GM10847 (cell line): Measurements from ENCODE around the gene EDN1.

Experiments used
- POLR2A ChIP-seq: IDR thresholded peaks from 2 replicates; pipeline ENCODE4 v1.6.1; 2011; ENCODE audit not compliant: insufficient read length; ENCODE audit errors: extremely low read depth

EDN1 gene

DNA sequence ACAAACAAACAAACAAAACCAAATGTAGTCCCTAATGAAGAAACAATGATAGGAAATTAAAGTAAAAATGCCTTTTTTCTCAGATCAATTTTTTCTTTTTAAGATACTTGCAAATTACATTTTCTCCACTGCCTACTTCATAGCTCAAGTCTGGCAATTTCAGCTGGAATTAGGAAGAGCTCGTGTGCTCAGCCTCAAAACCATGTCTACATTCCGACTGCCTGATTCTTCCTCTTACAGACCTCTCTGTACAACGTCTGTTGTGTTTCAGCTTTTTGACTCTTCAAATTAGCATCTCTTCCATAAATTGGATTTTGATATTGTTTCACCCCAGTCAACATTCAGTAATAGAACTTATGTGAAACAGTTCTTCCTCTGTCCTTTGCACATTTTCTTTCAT, 9.3 kb upstream of the EDN1 start:
- no peak for TF ChIP-seq POLR2A

DNA sequence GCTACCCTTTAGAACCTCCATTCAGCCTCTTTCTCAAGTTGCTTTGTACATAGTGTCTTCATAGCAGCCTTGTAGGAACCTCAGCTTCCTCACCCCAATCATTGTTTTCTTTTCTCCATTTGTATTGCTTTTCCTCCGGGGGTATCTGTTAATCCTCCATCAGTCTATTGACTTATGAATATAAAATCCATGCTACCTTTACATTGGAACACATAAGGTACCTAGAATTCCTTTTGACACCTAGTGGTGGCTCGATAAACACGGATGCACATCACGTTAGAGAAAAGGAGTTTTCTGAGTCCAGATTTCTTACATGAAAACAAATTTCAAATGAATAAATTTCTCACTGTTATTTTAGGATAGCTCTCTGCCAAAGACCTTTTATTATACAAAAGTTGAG, 6.3 kb upstream of the EDN1 start:
- no peak for TF ChIP-seq POLR2A

DNA sequence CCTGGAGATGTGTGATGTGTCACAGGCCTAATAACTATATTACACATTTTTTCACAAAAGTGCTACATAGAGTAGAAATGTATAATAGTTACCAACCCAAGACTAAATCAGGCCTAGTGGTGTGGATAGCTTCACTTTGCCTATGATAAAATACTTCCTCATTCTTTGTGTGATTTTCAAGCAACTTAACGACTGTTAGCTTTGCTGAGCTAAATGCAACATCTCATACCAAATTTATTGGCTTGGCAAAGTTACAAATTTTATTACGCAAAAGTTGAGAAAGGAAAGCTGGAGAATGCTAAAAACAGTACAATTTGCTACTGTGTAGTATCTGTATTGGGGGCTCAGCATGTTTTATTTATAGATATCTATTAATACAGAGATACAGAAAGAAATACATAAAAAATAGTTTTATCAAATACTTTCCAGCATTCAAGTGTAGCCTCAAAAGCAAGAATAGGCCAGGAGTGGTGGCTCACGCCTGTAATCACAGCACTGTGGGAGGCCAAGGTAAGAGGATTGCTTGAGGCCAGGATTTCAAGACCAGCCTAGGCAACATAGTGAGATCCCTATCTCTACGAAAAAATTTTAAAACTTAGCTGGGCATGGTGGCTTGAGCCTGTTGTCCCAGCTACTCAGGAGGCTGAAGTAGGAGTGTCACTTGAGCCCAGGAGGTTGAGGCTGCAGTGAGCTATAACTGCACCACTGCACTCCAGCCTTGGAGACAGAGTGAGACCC, 3.6 kb upstream of the EDN1 start:
- no peak for TF ChIP-seq POLR2A

DNA sequence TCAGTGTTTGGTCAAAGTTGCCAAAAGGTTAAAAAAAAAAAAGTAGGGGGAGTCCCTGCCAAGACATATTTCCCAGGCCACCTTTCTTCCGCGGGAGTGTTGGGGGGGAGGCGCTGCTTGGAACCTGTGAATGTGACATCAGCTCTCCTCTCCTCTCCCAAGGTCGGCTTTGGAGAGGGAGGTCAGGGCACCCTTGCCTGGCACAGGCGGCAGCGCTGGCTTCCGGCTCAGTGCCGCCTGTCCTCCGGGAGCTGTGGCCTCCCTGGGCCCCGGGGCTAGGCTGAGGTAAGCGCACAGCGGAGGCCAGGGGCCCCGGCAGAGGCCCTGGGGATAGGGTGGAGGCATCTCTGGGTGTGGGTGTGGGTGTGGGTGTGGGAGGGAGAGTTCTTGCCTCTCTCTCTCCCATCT, 1.9 kb upstream of the EDN1 start:
- TF ChIP-seq POLR2A, result no peak

DNA sequence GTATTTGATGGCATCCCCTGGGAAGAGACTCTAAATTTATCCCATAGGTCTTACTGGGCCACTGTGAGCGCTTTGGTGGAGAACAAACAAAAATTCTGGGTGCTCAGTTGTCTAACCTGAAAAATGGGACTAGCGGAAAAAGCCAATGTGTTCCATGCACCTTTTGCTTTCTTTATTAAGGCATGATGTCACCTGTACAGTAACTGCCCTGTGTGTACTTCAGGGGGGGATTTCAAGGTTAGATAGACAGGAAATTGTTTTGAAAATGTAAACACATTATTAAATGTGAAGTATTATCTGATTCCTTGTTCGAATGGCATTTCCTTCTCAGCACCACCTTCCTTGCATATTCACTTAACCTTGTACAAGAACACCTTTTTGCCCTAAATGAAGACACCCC, 1.2 kb upstream of the EDN1 start:
- no peak for TF ChIP-seq POLR2A

DNA sequence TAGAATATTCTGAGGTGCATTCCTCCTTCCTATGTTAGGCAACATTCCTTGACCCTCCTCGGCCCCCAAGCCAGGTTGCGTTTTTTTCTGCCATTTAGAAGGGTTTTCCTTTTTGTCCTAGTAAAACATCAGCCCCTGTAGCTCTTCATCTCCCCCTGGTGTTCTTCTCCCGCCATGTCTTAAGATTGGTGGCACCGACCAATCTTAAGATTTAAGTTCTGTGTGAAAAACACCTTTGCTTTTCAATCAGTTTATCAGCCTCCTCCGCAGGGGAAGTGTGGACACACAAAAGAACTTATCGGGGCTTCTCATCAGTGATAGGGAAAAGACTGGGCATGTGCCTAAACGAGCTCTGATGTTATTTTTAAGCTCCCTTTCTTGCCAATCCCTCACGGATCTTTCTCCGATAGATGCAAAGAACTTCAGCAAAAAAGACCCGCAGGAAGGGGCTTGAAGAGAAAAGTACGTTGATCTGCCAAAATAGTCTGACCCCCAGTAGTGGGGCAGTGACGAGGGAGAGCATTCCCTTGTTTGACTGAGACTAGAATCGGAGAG, 719 bp upstream of the EDN1 start:
- TF ChIP-seq POLR2A, result no peak

DNA sequence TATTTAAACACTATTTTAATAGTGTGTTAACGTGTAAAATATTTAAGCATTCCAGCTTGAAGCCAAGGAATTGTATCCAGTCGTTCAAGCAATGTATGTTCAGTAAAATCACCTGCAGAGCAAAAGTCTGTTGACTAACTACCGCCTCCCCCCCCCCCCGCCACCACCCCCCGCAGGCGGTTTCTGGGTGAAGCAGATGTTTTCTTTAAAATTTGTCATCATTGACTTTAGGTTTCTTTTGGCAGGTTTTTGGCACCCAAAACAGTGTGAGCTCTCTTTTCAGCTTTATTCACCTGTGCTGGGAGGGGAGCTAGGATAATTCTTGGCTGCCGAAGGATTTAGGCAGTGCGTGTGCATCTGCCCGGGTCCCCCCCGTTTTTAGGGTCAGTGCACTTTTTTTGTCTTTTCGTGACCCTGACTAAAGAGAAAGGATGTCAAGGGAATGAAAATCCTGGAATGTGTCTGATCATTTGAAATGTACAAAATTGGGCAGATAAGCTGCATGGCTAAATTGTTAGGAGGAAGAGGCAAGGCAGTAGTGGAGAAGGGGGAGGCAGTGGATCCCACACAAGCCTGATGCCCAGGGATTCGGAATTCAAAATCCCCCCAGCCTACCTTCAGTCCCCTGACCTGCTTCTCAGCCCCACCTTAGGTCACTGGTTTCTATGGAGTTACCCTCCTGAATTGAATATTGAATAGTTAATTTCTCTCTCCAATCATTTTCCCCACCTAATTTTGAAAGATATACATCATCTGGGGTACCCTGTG, 1.1 kb downstream of the EDN1 start:
- TF ChIP-seq POLR2A, result no peak

DNA sequence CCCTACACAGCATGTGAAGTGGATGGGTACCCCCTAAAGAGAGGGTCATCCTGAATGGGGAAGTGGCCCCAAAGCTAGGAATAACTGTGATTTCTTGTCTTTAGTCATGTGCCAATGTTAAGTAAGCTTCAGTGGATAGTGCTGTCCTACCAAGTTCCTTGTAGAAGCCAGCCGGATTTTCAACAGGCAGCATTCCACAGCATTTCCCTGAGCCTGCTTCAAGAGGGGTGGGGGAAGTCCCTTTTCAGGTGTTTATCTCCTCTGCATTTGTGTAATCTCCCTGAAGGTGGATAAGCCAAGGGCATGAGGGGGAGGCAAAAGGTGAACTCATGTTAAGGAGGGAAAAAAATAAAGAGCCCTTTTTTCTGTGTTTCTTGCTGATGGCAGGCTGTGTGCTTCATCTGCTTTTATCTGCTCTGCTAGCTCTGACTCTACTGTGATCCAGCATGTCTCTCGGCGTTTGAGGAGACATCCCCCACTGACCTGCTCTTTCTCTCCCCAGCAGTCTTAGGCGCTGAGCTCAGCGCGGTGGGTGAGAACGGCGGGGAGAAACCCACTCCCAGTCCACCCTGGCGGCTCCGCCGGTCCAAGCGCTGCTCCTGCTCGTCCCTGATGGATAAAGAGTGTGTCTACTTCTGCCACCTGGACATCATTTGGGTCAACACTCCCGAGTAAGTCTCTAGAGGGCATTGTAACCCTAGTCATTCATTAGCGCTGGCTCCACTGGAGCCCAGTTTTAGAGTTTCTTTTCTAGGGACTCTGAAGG, 1.9 kb downstream of the EDN1 start:
- TF ChIP-seq POLR2A, result no peak

DNA sequence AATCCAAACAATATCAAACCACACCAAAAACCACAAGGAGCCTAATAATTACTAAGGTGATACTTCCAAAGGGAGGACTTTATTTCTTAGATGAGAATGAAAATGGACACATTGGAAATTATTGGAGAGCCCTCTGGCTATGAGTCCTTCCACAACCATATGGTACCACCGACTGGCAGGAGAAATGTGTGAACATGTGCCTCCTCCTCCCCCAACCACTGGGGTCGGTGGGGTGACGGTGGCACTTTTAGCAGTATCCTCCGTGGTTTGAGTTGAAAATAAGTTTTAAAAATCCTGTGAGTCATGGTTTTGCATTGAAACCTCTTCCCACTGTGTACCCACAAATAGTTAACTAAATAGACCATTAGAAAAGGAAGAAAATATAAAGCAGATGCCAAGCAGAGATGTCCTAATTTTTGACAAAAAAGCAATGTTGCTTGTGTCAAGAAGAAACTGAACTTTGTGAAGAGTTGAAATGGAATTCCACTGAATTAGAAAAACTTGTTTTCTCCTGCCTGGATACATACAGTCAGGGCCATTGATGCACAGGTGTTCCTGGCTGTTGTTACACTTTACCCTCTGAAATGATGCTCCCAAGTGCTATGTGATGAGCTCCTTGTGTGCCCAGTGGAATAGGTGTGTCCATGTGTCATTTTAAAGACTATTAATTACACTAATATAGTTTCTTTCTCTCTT, 3.2 kb downstream of the EDN1 start:
- TF ChIP-seq POLR2A, result no peak

DNA sequence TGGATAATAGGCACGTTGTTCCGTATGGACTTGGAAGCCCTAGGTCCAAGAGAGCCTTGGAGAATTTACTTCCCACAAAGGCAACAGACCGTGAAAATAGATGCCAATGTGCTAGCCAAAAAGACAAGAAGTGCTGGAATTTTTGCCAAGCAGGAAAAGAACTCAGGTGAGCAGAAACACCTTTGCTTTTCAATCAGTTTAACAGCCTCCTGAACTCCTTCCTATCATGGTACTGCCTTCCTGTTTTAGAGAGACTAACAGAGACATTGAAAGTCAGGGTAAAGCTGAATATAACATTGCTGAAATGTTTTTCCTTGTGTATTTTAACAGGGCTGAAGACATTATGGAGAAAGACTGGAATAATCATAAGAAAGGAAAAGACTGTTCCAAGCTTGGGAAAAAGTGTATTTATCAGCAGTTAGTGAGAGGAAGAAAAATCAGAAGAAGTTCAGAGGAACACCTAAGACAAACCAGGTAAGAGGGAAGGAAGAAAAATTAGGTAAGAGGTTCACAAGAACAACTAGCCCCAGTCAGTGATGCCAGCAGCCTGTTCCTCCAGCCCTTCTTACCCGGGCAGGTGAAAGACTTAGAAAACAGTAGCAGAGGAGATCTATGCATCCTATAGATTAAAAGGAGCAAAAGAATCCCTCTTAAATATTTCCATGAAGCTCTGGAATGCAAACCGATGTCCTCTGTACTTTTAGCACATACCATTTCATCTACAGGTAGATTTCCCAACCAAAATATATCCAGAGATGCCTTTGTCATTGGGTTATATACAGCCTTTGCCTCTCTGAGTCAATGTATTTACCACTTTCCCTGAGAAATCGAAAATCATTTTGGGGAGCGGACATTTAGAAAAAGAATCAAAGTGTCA, 4.0 kb downstream of the EDN1 start:
- no peak for TF ChIP-seq POLR2A

DNA sequence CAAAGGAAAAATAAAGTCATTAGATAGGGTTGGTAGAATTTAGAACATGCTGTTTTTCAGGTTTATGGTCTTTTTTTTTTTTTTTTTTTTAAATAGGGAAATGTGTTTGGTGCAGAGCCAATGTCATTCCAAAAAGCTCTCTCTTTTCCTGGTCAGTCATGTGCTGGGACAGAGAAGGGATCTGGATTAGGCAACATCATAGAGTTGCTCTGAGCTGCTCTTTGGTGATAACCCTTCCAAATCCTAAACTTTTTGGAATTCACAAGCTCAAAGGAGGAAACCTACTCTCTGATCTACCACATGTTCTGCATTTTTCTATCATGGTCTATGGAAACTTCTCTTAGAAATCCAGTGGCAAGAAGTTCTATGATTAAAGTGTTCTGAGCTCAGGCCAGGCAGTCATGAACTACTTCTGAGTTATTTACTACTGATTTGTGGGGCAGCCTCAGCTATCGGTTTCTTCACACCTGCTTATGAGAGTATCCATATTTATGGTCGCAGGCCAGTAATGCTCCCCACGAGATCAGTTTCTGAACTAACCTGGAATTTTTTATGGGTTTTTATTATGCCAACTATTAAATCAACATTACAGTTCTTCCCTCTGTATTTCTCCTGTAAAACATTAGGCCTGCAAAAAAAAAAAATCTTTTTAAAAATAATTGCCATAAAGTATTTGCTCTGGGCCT, 4.8 kb downstream of the EDN1 start:
- no peak for TF ChIP-seq POLR2A

DNA sequence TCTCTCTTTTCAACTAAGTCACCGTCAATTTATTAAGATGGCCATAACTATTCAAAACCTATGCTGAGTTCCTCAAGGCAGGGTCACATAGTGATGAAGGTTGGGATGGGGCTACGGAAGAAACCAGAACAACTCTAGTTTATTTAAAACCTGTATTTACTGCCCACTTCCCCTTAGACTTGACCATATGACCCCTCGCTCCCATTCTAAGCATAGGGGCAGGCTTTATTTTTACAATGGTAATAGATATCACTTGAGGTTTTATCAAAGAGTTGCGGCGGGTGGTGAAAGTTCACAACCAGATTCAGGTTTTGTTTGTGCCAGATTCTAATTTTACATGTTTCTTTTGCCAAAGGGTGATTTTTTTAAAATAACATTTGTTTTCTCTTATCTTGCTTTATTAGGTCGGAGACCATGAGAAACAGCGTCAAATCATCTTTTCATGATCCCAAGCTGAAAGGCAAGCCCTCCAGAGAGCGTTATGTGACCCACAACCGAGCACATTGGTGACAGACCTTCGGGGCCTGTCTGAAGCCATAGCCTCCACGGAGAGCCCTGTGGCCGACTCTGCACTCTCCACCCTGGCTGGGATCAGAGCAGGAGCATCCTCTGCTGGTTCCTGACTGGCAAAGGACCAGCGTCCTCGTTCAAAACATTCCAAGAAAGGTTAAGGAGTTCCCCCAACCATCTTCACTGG, 5.5 kb downstream of the EDN1 start:
- TF ChIP-seq POLR2A, result no peak

DNA sequence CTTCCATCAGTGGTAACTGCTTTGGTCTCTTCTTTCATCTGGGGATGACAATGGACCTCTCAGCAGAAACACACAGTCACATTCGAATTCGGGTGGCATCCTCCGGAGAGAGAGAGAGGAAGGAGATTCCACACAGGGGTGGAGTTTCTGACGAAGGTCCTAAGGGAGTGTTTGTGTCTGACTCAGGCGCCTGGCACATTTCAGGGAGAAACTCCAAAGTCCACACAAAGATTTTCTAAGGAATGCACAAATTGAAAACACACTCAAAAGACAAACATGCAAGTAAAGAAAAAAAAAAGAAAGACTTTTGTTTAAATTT, 6.1 kb downstream of the EDN1 start:
- TF ChIP-seq POLR2A, result no peak
